ENCODE results near the gene BMP5.

GRCh38 chr6:55882718-55883569 is 7.6 kb upstream of the BMP5 start:
- no peak for TF ChIP-seq CTCF (IDR thresholded peaks at IDR 0.05)
- TF ChIP-seq POLR2A (IDR thresholded peaks at IDR 0.05), result no peak

Data from ovary (tissue), 3 donors.